Measurements from ENCODE around the gene GALNS.

The GALNS gene

DNA sequence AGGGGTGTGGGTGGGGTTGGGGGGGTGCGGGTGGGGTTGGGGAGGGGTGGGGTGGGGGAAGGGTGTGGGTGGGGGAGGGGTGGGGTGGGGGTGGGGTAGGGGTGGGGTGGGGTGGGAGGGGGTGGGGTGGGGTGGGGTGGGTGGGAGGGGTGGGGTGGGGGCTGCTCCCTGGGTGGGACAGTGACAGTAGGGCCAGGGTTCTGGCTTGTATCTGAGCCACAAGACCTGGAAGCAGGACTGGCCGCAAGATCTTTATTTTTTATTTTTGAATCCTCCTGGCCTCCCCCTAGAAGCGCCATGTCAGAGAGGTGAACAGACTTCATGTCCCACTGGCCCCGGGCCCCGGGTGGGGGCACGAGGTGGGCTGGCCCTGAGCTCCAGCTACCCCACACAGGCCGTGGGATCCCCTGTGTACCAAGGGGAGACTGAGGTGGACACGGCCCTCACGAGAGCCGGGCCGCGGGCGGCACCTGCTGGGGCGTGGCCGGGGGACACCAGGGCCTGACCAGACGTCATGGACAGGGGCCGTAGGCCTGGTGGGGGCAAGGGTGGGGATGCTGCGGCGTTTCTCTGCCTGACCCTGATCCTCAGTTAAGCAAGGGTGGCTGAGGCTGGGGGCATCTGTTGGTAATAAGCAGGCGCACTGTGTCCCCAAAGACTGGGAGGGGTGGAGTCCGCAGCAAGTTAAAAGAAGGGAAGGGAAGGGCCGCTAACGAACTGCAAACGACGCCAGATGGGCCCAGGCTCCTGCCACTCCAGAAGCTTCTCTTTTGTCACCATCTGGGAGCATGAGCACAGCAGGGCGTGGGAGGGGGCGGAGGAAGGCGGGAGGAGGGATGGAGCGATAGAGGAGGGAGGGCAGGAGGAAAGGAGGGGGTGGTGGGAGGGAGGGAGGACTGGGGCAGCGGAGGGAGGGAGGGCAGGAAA is 32.0 kb upstream of the GALNS start:
- DNase-seq, result peak; percentile 94

DNA sequence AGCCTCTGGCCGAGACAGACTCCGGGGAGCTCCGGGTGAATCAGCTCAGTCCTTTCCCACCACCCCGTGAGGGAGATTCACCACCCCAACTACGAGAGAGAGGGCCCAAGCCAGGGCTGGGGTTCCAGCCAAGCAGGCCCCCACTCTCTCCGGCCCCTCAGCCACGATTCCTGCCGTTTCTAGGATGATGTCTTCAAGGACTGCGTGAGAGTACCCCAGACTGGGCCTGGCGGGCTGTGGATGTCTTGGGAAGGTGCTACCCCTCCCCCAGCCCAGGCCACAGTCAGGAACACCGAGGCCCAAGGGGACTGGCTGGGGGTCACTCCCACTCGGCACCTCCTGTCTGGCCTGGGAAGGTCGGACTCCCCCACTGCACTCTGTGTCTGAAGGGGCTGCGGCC is 31.3 kb upstream of the GALNS start:
- no peak for DNase-seq

DNA sequence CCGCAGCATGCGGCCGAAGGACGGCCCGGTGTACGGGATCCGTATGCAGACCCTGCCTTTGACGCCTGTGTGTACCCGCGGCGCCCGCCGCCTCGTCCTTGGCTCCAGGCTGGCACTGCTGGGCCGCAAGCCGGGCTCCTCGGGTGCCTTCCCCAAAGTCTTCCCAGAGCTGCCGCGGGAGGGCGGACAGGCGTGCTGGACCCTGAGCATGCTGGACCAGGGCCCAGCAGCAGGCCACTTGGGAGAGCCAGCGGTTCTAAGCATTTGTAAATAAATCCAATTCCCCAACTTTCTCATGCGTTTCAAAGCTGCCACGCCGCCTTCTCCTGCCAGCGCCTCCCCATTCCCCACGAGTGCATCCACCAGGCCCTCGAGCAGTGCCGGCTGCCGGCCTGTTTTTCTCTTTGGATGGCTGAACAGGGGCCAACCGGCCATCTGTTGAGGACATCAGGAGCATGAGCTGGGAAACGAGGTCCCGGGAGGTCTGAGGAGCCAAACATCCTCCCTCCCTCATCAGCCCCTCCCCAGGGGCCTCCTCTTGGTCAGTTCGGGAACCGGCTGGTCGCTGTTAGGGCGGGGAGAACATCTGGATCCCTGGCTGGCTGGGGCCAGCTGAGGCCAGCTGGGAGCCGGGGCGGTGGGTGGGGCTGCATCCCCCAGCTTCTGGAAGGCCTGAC is 30.2 kb upstream of the GALNS start:
- DNase-seq, result peak; percentile 95

DNA sequence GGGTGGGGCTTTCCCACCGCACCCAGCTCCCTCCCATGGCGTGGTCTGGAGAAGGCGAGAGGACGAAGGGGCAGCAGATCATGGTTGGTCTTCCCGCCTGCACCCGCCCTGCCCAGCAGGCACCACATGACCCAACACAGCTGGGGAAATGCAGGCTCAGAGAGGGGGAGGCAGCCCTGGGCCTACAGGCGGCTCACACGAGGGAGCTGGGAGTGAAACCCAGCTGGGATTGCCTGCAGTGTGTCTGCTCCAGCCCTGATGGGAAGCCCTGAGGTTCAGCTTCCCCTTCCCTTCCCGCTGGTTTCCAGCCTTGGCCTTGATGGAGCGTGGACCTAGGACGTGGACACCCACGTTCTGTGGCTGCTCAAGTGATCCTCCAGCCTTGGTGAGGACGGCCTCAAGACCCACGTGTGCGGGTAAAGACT is 29.7 kb upstream of the GALNS start:
- DNase-seq, result no peak

DNA sequence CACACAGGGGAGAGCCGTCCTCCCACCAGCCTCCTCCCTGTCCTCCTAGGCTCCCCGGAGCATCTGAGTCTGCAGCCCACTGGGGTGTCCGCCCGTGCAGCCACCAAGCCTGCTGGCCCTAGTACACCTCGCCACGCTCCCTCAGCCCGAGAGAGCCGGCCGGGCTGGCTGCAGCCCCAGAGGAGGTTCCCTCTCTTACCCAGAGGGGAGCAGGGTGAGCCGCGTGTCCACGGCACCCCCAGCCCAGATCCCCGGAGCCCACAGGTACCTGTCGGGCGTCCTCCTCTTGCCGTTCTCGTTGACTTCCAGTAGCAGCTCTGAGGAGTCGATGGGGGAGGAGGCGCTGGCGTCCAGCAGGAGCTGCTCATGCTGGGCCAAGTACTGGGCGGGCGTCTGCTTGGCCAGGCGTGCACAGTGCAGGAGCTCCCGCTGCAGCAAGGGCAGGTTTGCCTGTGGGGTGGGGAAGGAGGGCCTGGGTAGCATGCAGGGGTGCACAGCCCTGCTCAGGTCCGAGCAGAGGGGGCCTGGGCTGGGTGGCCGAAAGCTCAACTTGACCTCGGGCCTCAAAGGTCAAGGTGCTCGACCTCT is 29.0 kb upstream of the GALNS start:
- no peak for DNase-seq

DNA sequence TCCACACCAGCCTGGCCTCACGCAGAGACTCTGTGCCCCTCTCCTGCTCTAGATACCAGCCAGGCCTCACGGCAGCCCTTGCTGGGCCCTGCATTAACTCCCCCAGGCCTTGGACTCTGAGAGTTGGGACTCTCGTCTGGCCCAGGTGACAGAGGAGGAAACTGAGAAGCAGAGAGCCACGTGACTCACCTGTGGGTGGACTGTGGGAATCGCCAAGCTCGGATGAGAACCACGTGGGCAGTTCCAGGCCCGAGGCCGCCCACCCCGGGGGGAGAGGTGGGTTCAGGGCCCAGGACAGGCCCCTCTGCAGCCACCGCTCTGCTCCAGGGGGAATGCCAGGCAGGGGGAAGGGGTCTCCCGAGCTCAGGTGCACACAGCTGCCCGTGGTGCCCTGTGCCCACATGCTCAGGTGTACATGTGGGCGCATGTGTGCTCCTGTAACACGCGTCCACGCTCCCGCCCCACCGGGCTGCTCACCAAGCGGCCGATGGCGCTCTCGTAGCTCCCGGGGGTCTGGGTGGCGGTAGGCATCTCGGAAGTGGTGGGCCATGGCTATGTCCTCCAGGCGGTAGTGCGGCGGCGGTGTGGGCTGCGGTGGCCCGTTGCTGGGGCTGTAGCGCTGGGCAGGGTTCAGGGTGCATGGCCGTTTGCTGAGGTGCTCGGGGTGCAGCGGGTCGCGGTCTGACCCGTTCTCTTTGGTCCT is 28.0 kb upstream of the GALNS start:
- no peak for DNase-seq

DNA sequence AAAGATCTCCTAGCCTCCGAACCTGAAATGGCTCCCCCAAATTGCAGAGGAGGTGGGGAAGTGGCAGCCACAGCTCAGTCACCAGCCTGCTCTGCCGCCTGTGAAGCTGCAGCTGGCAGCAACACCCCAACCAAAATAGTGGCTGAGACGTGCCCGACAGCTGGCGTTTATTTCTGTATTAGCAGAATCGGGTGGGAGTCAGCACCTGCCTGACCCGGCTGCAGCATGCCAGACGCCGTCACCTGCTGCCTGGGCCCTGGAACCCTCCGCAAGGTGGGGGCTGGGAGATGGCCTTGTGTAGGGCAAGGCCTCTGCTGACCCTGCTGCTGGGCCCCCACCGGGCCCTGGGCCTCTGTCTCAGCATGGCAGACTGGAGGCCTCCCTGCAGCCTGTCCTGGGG is 27.2 kb upstream of the GALNS start:
- DNase-seq, result no peak

DNA sequence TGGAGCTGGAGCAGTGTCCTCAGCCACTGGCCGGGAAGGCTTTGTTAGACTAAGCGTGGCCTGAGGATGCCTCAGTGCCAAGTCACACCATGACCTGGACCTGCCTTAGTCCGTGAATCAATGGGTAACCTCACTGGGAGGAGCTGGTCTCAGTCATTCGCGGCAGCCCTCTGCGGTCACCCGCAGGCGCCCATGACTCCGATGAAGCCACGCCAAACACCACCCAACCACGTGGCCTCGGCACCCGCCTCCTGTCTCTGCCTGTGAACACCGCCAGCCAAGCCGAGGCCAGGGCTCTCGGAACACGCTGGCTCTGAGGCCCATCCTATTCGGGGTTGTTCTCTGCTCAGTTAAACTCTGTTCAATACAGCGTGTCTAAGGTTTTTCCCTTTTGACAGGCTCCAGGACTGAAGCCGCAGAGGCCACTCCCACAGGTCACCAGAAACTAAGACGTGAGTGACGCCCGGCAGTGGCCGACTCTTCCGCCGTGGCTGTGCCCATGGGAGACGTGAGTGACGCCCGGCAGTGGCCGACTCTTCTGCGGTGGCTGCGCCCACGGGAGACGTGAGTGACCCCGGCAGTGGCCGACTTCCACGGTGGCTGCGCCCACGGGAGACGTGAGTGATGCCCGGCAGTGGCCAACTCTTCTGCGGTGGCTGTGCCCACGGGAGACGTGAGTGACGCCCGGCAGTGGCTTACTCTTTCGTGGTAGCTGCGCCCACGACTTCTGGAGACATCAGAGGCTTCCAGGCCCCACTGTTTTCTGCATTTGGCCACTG is 26.6 kb upstream of the GALNS start:
- DNase-seq, result no peak

DNA sequence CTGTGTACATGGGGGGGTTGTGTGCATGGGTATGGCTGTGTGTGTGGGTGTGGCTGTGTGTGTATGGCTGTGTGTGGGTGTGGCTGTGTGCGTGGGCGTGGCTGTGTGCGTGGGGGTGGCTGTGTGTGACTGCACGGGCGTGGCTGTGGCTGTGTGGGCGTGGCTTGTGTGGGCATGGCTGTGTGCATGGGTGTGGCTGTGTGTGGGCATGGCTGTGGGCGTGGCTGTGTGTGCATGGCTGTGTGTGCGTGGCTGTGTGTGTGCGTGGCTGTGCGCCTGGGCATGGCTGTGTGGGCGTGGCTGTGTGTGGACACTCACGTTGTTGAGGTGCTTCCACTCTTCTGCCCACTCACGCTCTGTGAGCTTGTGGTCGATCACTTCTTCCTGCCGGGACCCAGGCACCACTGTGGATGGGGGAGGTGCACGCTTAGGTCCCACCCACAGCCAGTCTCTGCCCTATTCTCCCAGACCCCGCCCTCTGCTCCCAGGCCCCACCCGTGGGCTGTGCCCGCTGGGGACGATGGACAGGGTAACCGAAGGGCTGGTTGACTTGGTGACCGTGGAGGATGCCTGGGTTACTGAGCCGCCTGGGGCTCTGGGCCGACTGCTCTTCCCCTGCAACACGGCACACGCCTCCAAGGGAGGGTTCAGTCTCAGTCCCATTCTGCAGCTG is 25.7 kb upstream of the GALNS start:
- DNase-seq, result no peak

DNA sequence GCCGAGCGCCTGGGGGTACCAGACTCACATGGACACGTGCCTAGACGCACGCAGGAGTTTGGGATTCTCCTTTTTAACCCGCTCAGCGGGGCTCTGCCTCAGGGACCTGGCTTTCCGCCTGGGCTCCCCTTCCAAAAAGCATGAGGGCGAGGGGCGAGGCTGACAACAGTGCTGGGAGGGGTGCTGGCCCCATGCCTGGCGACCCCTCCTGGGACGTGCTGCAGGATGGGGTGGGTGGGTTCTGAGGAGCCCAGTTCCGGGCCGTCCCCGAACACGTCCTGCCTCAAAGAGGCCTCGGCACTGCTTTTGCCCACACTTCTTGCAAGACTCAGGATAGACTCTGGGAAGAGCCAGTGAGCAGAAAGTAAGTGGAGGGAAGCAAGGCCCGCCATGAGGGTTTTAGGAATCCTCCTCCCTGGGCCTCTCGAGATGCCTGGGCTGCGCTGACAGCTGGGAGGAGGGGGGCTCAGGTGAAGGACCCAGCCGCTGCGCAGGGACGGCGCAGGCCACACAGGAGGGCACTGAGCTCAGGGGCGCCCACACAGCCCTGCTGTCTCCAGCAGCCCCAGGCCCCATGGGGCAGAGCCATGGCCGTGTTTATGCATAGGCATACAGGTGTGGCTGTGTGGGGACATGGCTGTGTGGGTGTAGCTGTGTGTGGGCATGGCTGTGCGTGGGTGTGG is 25.1 kb upstream of the GALNS start:
- DNase-seq, result no peak

DNA sequence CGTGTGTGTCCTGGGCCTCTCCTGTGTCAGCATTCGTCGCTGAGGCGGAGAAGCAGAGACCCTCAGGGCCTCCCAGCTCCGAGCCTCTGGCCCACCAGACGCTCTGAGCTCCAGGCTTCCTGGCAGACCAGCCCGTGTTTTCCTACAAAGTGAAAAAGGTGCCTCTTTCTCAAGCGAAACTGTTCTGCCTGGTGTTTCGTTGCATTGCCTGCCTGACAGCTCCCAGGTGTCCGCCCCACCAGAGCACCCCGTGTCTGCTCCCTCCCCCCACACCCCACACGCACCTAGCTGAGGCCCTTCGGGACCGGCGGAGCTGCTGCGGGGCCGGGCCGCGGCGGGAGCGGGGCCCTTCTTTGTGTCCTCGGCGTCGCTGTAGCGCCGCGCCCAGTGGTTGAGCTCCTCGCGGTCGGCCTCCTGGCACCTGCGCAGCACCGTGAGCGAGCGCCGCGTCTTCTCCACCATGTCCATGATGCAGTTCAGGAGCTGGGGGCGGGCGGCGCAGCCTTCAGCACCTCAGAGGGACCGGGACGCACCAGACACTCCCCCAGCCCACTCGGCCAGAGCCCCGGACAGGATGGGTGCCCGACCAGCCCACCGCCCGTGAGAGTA is 24.4 kb upstream of the GALNS start:
- DNase-seq, result no peak

DNA sequence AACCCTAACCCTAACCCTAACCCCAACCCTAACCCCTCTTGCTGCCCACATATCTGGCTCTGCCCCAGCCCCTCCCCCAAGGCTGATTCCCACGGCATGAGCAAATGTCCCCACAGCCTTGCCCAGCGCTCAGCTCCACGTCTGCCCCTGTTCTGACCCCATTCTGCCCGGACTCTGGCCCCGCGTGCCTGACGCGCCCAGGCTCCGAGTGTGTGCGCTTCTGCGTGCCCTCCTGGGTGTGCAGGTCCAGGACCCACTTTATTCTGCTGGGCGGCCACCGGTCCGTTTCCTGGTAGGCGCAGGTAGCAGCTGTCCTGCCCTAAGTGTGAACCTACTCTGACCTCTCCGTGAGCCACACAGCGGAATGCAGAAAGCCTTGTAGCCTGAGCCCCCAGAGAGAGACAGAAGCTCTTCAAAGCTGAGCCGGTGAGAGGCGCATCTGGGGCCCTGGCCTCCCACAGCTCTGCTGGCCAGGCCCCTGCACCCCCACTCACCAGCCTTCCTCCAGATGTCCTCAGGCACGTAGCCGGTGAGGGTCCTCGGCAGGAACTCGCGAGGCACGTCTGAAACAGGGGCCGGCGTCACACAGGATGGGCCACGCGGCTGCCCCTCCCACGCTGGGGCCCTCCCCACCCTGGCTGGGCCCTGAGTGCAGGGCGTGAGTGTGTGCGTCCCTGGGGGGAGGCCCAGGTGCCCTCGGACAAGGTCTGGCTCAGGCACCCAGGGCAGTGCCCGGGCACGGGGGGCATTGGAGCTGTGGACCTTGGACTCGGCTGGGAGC is 23.7 kb upstream of the GALNS start:
- no peak for DNase-seq

DNA sequence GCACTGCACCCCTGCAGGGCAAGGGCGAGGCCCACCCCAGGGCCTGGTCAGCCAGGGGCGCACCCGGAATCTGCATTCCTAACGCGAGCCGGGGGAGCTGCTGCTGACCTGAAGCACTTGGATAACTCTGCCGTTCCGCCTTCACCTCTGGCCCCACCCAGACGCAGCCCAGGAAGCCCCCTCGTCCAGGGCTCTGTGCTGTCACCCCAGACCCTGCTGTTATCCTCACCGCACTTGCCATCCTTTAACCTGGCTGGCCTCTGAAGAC is 23.0 kb upstream of the GALNS start:
- no peak for DNase-seq

DNA sequence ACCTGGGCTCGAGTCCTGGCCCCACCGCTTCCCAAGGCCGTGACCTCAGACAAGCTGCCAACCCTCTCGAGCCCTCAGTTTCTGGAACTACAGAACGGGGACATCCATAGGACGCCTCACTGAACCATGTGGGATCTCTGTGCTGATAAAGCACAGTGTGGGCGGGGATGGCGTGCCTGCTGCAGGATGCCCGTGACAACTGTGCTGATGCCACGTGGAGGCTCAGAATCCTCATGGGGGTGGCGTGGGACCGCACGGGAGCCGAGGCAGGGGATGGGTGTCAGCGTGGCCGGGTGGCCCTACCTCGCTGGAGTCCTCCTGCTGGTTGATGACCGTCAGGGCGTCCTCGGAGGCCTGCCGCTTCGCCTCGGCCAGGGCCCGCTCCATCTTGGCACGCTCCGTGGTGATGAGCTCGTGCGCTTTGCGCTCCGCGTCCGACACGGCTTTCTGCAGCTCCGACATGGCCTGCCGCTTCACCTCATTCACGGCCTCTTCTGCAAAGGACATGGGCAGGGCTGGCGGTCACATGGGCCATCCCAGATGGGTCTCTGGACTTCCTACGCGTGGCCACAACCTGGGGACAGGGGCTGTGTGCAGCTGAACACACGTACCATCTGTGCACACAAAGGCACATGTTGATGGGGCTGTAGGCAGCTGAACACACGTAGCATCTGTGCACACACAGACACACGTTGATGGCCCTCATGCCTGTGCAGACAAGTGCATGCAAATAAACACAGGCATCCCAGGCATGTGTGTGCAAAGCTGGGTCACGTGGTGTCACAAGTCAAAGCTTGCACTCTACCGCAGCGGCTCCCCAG is 22.4 kb upstream of the GALNS start:
- DNase-seq, result no peak

DNA sequence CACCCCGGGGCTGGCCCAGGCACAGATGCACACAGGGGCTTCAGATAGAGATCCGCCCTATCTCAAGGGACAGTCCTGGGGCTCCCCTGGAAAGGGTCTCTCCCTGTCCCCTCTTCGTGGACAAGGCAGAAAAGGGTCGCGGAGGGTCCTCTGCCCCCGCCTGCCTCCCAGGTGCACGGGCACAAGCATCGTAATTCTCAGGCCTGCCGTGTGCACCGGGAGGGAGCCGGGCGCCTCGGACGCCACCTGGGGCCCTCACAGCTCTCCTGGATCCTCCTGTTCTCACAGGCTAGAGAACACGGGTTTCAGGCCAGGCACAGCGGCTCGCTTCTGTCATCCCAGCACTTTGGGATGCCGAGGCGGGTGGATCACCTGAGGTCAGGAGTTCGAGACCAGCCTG is 21.6 kb upstream of the GALNS start:
- DNase-seq, result no peak

DNA sequence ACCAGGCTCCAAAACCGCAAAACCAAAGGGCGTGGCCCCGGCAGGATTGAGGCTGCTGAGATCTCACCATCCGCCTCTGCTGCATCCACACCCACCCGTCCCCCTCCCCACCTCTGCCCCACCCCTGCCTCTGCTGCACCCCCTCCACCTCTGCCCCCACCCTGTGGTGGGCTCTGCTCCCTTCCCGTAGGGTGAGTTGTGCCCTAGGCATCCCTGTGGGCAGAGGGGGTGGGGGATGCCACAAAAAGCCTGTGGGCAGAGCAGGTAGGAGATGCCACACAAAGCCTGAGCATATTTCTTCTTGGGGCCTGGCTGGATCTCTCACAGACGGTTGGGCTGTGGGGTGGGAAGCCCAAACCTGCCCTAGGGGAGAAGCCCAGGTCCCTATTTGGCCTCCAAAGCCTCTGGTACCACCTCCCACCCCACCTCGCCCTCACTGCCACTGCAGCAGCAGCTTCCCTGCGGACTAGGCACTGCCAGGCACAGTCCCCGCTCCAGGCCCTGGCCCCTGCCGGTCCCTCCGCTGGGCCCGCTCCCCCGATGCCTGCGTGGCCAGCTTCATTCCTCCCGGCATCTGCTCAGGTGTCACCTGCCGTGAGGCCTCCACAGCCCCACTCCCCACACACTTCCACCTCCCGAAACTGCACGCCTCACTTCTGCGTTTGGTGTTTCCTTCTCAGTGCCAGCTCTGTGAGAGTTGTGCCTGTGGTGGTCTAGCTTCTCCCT is 21.0 kb upstream of the GALNS start:
- no peak for DNase-seq

DNA sequence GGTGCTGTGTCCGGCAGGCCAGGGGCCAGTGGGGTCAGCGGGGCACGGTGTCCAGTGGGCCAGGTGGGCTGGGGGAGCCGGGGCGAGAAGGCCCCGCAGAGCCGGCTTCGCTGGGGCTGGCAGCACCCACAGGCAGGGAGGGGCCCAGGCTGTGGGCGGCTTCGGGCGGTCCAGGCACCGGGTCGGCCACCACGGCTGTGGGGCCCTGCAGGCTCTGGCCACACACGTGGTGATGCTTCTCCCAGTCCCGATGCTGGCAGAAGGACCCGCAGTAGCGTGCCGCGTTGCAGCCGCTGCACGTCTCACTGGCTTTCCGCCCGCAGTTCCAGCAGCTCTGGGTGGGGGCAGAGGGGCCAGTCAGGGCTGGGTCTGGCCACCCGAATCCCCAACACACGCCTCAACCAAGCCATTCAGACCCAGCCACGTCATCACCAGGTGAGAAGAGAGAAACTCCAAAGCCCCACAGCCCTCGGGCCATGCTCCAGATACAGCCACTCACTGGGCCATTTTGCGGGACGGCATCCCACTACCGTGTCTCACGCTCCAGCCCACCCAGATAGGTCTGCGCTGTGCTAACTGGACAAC is 20.3 kb upstream of the GALNS start:
- no peak for DNase-seq

DNA sequence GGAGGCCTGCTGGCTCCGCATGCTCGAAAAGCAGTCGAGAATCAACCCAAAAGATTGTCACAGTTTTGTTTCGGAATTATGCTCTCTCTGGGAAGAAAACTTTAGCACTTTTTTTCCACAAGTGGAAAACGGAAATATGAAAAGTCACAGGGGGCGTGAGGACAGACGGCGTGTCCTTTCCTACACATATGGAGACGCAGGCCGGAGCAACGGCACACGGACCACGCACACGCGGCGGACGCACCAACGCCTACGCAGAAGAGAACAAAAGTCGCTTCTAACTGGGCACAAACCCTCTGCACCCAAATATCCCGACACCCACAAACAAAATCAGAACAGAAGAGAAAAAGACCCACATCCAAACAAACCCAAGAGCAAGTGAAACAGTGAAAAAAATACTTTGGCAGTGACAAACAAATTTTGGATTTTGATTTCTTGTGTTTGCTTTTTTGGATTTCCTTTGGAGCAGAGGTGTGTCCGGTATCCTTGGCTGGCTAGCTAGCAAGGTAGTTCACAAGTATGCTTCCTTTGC is 19.0 kb upstream of the GALNS start:
- no peak for DNase-seq

All from NCI-H524 treated with DMSO at 0.1 percent for 48 hours (cell line).